Thyroid gland (tissue), 4 donors: ENCODE data around the gene DNAL4.

Source experiments
- CTCF ChIP-seq, 6 experiments: fragments of 200-600 bp in 3 of 6; fragments of 450-650 bp in 3 of 6; sonication (generic) in 3 of 6; IDR thresholded peaks; one replicate each; pipeline ENCODE4 v1.5.1; 2016 to 2019; ENCODE audit warnings: antibody characterized with exemption in 6 of 6, mild to moderate bottlenecking in 2 of 6, inconsistent platforms in 1 of 6, moderate library complexity in 1 of 6
- POLR2A ChIP-seq, 2 donors: fragments of 450-650 bp; IDR thresholded peaks; one replicate each; pipeline ENCODE4 v1.6.1; 2017; ENCODE audit warnings: antibody characterized with exemption in 2 of 2, mild to moderate bottlenecking in 2 of 2, moderate library complexity in 1 of 2

GRCh38 chr22:38740116-38740723 lies 53.7 kb downstream of the DNAL4 start:
- TF ChIP-seq CTCF (IDR thresholded peaks at IDR 0.05): no peak
- no peak for TF ChIP-seq POLR2A (IDR thresholded peaks at IDR 0.05)
